HCT116 (cell line): ENCODE results near the gene CRYGD. TPM values are rescaled to one million over a fixed set of nuclear protein-coding genes. Genes with fewer than 3 reads are reported as not detected.
"Not testable (repeated sequence)": the region's sequence is repeated elsewhere in the genome, so short reads cannot be mapped to it uniquely, and the experiment has no call there.

Experiments
- ATAC-seq: fragments of 200-7000 bp; cut with Tn5 transposase; 2 replicates; pipeline ENCODE4 v1.9.1; 2020; ENCODE audit warnings: mild to moderate bottlenecking, moderate library complexity
- Bru-seq: library from RNA; stranded (reverse); fragments of 400-500 nt; gene quantifications from one replicate; lab custom pipeline; 2021; lab: Mats Ljungman, UMichigan
- BruChase-seq, 2 experiments: library from RNA; stranded (reverse); fragments of 400-500 nt; gene quantifications; one replicate each; lab custom pipeline; 2021; lab: Mats Ljungman, UMichigan
- BruUV-seq: library from RNA; stranded (reverse); fragments of 400-500 nt; replicated peaks from 2 replicates; lab custom pipeline; 2021; lab: Mats Ljungman, UMichigan
- CTCF ChIA-PET: fragments of 300-600 bp; sonication (Branson Sonifier 250); formaldehyde crosslinking; loops from one replicate; lab custom pipeline; 2021; ENCODE audit warnings: antibody characterized with exemption; lab: Charles Lee
- POLR2A ChIA-PET: fragments of 300-600, 350-600 bp; sonication (Branson Sonifier 250); formaldehyde crosslinking; loops from one replicate; lab custom pipeline; 2021; ENCODE audit warnings: antibody characterized with exemption; lab: Charles Lee
- RAD21 ChIA-PET, 2 experiments: fragments of 300-600 bp; sonication (Branson Sonifier 250); formaldehyde crosslinking; loops; one replicate each; lab custom pipeline; 2023; ENCODE audit warnings: low total read pairs in 2 of 2; ENCODE audit not compliant: uncharacterized antibody in 2 of 2, unreplicated experiment in 2 of 2, low non-redundant PET in 1 of 2; lab: Charles Lee
- DNase-seq: peaks from one replicate; pipeline ENCODE4 v3.0.0-alpha.2; 2010; ENCODE audit warnings: low read depth, low spot score
- H2AFZ ChIP-seq: fragments of 200-600 bp; shearing (Covaris generic), sonication (generic); 2 replicates; pipeline ENCODE4 v1.6.1; 2017; ENCODE audit warnings: low read depth, mixed run types, mixed read lengths, antibody characterized with exemption, low read length; ENCODE audit not compliant: poor library complexity, severe bottlenecking
- H3K27ac ChIP-seq: 2 replicates; pipeline ENCODE4 v1.5.1; 2012; ENCODE audit warnings: low read depth, low read length
- H3K27me3 ChIP-seq: fragments of 200-600 bp; sonication (generic); 2 replicates; pipeline ENCODE4 v1.6.1; 2016; ENCODE audit warnings: mixed run types, low read length, mixed read lengths; ENCODE audit not compliant: insufficient read depth
- H3K36me3 ChIP-seq, 2 experiments: fragments of 200-500 bp in 1 of 2; fragments of 200-600 bp in 1 of 2; sonication (Bioruptor generic) in 1 of 2; sonication (generic) in 1 of 2; 2 replicates each; pipeline versions ENCODE4 v1.5.1 to v1.6.1; 2014 to 2016; ENCODE audit warnings: low read length in 2 of 2, inconsistent platforms in 1 of 2, mixed read lengths in 1 of 2, mixed run types in 1 of 2; ENCODE audit not compliant: insufficient read depth in 2 of 2, control insufficient read depth in 1 of 2
- H3K4me1 ChIP-seq, 2 experiments: fragments of 200-600 bp in 1 of 2; sonication (generic) in 1 of 2; 2 replicates each; pipeline versions ENCODE4 v1.5.1 to v1.6.1; 2012 to 2017; ENCODE audit warnings: low read length in 2 of 2, inconsistent platforms in 1 of 2, mild to moderate bottlenecking in 1 of 2, mixed read lengths in 1 of 2, mixed run types in 1 of 2, moderate library complexity in 1 of 2; ENCODE audit not compliant: insufficient read depth in 2 of 2, control insufficient read depth in 1 of 2
- H3K4me2 ChIP-seq: fragments of 200-600 bp; sonication (generic); 2 replicates; pipeline ENCODE4 v1.6.1; 2017; ENCODE audit warnings: mixed run types, low read length, mixed read lengths
- H3K4me3 ChIP-seq, 2 experiments: fragments of 200-600 bp in 1 of 2; sonication (generic) in 1 of 2; replicated peaks in 1 of 2; 2 replicates each; pipeline ENCODE4 v1.5.1; 2011 to 2016; ENCODE audit warnings: low read length in 2 of 2, control low read depth in 1 of 2, low read depth in 1 of 2, mild to moderate bottlenecking in 1 of 2, mixed read lengths in 1 of 2, mixed run types in 1 of 2
- H3K79me2 ChIP-seq: fragments of 200-600 bp; sonication (generic); 2 replicates; pipeline ENCODE4 v1.6.1; 2017; ENCODE audit warnings: mild to moderate bottlenecking, mixed run types, low read length, moderate library complexity, mixed read lengths; ENCODE audit not compliant: insufficient read depth
- H3K9ac ChIP-seq: fragments of 200-600 bp; sonication (generic); 2 replicates; pipeline ENCODE4 v1.6.1; 2016; ENCODE audit warnings: low read length, mixed read lengths
- H3K9me2 ChIP-seq: fragments of 200-600 bp; sonication (generic), shearing (Covaris generic); 2 replicates; pipeline ENCODE4 v1.6.1; 2017; ENCODE audit warnings: mixed run types, mild to moderate bottlenecking, moderate library complexity; ENCODE audit not compliant: insufficient read depth
- H3K9me3 ChIP-seq, 2 experiments: fragments of 200-500 bp in 1 of 2; fragments of 200-600 bp in 1 of 2; sonication (Bioruptor generic) in 1 of 2; sonication (generic) in 1 of 2; 2 replicates each; pipeline ENCODE4 v1.6.1; 2014 to 2017; ENCODE audit warnings: low read length in 2 of 2, mixed read lengths in 2 of 2, inconsistent platforms in 1 of 2, low read depth in 1 of 2, mild to moderate bottlenecking in 1 of 2, mixed run types in 1 of 2, moderate library complexity in 1 of 2; ENCODE audit not compliant: control insufficient read depth in 1 of 2, insufficient read depth in 1 of 2
- H4K20me1 ChIP-seq: fragments of 200-600 bp; sonication (generic), shearing (Covaris generic); 2 replicates; pipeline ENCODE4 v1.6.1; 2017; ENCODE audit warnings: mixed run types, mild to moderate bottlenecking, moderate library complexity; ENCODE audit not compliant: insufficient read depth
- CEBPB ChIP-seq: IDR thresholded peaks from 2 replicates; pipeline ENCODE4 v1.6.1; 2012; ENCODE audit warnings: low read depth
- ELF1 ChIP-seq: IDR thresholded peaks from 2 replicates; pipeline ENCODE4 v1.6.1; 2012; ENCODE audit warnings: low read depth, borderline replicate concordance
- EZH2phosphoT487 ChIP-seq: fragments of 200-600 bp; IDR thresholded peaks from 2 replicates; pipeline ENCODE4 v1.6.1; 2018; ENCODE audit warnings: antibody characterized with exemption, borderline replicate concordance
- FOSL1 ChIP-seq: IDR thresholded peaks from 2 replicates; pipeline ENCODE4 v1.6.1; 2012; ENCODE audit warnings: low read depth
- JUND ChIP-seq: IDR thresholded peaks from 2 replicates; pipeline ENCODE4 v1.6.1; 2012
- REST ChIP-seq: IDR thresholded peaks from 2 replicates; pipeline ENCODE4 v1.6.1; 2012; ENCODE audit warnings: low read depth
- SRF ChIP-seq: IDR thresholded peaks from 2 replicates; pipeline ENCODE4 v1.6.1; 2012; ENCODE audit warnings: low read depth
- TCF7L2 ChIP-seq: IDR thresholded peaks from 2 replicates; pipeline ENCODE4 v1.7.0; 2011; ENCODE audit warnings: borderline replicate concordance, inconsistent platforms; ENCODE audit not compliant: insufficient read depth, insufficient read length; ENCODE audit errors: extremely low read depth
- YY1 ChIP-seq: IDR thresholded peaks from 2 replicates; pipeline ENCODE4 v1.6.1; 2011; ENCODE audit warnings: low read length, low read depth, moderate library complexity, mild to moderate bottlenecking; ENCODE audit not compliant: insufficient replicate concordance; ENCODE audit errors: extremely low read depth
- ZFX ChIP-seq: fragments of 450-650 bp; IDR thresholded peaks from 2 replicates; pipeline ENCODE4 v1.6.1; 2017
- ZNF274 ChIP-seq: fragments of 200-500 bp; sonication (Bioruptor generic); IDR thresholded peaks from 2 replicates; pipeline ENCODE4 v1.6.1; 2014; ENCODE audit warnings: mild to moderate bottlenecking, low read depth, low read length, inconsistent platforms
- intact Hi-C: fragments of 100-400 bp; cut with micrococcal nuclease; formaldehyde crosslinking; loops from 2 replicates; pipeline ENCODE4 v1.10.0; 2022
- long read RNA-seq: library from polyadenylated mRNA; unstranded; transcript quantifications from one replicate; pipeline ENCODE4 v2.0.0, GENCODE V29; 2021; ENCODE audit not compliant: unreplicated experiment
- polyA plus RNA-seq: library from polyadenylated mRNA; unstranded; fragments of >200 nt; gene quantifications from 2 replicates; pipeline ENCODE4 v1.2.1, GENCODE V29; 2012; ENCODE audit warnings: missing spikeins
- total RNA-seq: library from RNA; stranded (reverse); gene quantifications from one replicate; pipeline ENCODE4 v1.2.1, GENCODE V29; 2021; ENCODE audit not compliant: unreplicated experiment
- TF ChIP-seq, protein P1 (sequence below): IDR thresholded peaks from 2 replicates; pipeline ENCODE4 v1.6.1; 2012
- TF ChIP-seq, protein P2 (sequence below): IDR thresholded peaks from 2 replicates; pipeline ENCODE4 v1.6.1; 2011; ENCODE audit warnings: mild to moderate bottlenecking, low read length, moderate library complexity; ENCODE audit not compliant: insufficient replicate concordance; ENCODE audit errors: extremely low read depth

The CRYGD gene
- total RNA-seq (not detected), Bru-seq, nascent RNA (not detected), BruChase-seq, experiment 1, labeled RNA remaining after a 6-hour chase (not detected), BruChase-seq, experiment 2, labeled RNA remaining after a 2-hour chase (not detected)
- polyA plus RNA-seq, result not detected in 2 replicates
- long read RNA-seq, result 0 reads

GRCh38 chr2:208124013-208124715 lies at the start of gene CRYGD:
TSS of gene CRYGD (minus strand) at chr2:208124524. CDS start at chr2:208124473, 51 bp downstream.
- CTCF ChIA-PET, result not testable (repeated sequence)

GRCh38 chr2:208172125-208172524 lies 47.8 kb upstream of the CRYGD start:
- RAD21 ChIA-PET, result no interaction called here
- no peak for DNase-seq
- ATAC-seq, result no peak
- BruUV-seq, result no TSS peak
- POLR2A ChIA-PET, result no interaction called here
- H4K20me1 ChIP-seq, result no peaks in the 10 kb centered on the region
- CTCF ChIA-PET, result no interaction called here
- no peak overlapping the region for H3K9ac ChIP-seq
- no peak overlapping the region for H3K4me3 ChIP-seq
- no peak overlapping the region for H3K27ac ChIP-seq
- no peaks in the 10 kb centered on the region for H3K79me2 ChIP-seq
- peaks cover 0 to 13% of the 10 kb centered on the region in 2 experiments; a peak in 2 of 4 replicates for H3K4me1 ChIP-seq
- peak overlapping the region; percentile 23; the same call in 1 of the 2 replicates for H3K4me2 ChIP-seq
- H3K9me3 ChIP-seq, result no peaks in the 10 kb centered on the region
- no peaks in the 10 kb centered on the region for H3K36me3 ChIP-seq
- intact Hi-C loops, result no loop called here
- no peak overlapping the region for H2AFZ ChIP-seq
- H3K27me3 ChIP-seq, result no peaks in the 10 kb centered on the region
- no peaks in the 10 kb centered on the region for H3K9me2 ChIP-seq
- no peak for TF ChIP-seq ELF1
- no peak for TF ChIP-seq EZH2phosphoT487
- no peak for TF ChIP-seq YY1
- no peak for TF ChIP-seq ZFX
- TF ChIP-seq TCF7L2, result no peak
- TF ChIP-seq ZNF274, result no peak
- TF ChIP-seq JUND, result no peak
- TF ChIP-seq SRF, result no peak
- TF ChIP-seq, protein P1, sequence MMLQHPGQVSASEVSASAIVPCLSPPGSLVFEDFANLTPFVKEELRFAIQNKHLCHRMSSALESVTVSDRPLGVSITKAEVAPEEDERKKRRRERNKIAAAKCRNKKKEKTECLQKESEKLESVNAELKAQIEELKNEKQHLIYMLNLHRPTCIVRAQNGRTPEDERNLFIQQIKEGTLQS, result no peak
- no peak for TF ChIP-seq CEBPB
- no peak for TF ChIP-seq REST
- TF ChIP-seq FOSL1, result no peak
- TF ChIP-seq, protein P2, sequence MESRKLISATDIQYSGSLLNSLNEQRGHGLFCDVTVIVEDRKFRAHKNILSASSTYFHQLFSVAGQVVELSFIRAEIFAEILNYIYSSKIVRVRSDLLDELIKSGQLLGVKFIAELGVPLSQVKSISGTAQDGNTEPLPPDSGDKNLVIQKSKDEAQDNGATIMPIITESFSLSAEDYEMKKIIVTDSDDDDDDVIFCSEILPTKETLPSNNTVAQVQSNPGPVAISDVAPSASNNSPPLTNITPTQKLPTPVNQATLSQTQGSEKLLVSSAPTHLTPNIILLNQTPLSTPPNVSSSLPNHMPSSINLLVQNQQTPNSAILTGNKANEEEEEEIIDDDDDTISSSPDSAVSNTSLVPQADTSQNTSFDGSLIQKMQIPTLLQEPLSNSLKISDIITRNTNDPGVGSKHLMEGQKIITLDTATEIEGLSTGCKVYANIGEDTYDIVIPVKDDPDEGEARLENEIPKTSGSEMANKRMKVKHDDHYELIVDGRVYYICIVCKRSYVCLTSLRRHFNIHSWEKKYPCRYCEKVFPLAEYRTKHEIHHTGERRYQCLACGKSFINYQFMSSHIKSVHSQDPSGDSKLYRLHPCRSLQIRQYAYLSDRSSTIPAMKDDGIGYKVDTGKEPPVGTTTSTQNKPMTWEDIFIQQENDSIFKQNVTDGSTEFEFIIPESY, result no peak

More at GRCh38 chr2:208124013-208124715, at the start of gene CRYGD:
- H3K4me1 ChIP-seq, H3K27ac ChIP-seq, BruUV-seq, H3K4me3 ChIP-seq, intact Hi-C loops, H4K20me1 ChIP-seq, H3K4me2 ChIP-seq, DNase-seq, ATAC-seq, H3K79me2 ChIP-seq, POLR2A ChIA-PET, H2AFZ ChIP-seq, H3K9ac ChIP-seq, H3K36me3 ChIP-seq, H3K9me3 ChIP-seq, H3K27me3 ChIP-seq, RAD21 ChIA-PET, H3K9me2 ChIP-seq: not testable (repeated sequence)
